ENCODE data around the gene SASH1. TPM values are rescaled to one million over a fixed set of nuclear protein-coding genes. Genes with fewer than 3 reads are reported as not detected.

SASH1 gene
- total RNA-seq, 1 experiment from 2014 or later, result 33.2 TPM

DNA sequence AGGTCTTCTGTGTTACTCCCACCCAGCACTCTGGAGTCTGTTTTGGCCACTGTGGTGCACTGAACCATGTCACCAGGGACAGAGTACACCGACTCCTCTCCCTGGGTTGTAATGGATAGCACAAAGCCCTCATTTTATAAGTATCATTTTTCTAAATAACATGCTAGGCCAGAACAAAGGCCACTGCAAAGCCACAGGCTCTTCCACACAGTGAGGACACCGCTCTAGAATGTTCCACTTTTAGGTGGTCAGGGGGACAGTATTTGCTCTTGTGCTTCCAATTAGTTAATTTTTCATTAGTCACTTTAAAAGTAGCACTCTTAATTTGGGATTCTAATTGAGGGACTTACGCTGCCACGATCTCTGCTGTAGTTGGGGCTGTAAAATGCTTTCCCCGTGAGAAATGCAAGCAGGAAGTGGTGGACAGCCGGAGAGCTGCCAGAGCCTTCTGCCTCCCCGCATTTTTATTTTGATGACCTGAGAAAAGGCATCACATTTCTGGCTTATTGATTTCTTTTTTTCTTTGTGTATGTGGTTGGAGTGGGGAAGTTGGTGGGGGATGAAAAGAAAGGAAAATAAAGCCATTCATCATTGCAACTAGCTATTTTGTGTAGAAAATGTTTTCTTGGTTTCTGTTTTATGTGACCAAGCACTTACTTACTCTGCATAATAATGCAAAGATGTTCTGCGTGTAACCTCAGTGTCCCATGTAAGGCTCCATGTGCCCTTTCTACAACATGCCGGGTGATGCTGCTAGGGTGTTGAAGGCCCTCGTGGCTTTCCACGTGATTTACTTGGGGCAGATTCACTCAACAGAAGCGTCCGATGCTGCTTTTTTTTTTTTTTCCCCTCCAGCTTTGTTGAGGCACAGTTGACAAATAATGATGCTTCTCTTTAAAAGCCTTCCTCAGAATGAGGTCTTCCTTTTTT is 195.9 kb downstream of the SASH1 start:
- Histone ChIP-seq H2AK5ac (ENCODE audit: insufficient read length, low read length) (no peak overlapping the region), H2BK20ac (ENCODE audit: low read depth, low read length, poor library complexity, severe bottlenecking) (no peak overlapping the region), H3K23me2 (ENCODE audit: insufficient read length, low read depth, low read length, poor library complexity, severe bottlenecking) (no peaks in the 10 kb centered on the region), H3K14ac (ENCODE audit: insufficient read depth, low read length) (no peak overlapping the region), H4K91ac (ENCODE audit: insufficient read length, low read depth, low read length) (no peak overlapping the region), H2BK12ac (ENCODE audit: insufficient read length, low read depth, low read length) (no peak overlapping the region), H3K27me3 (ENCODE audit: insufficient read depth, low read length) (no peaks in the 10 kb centered on the region), H3K56ac (ENCODE audit: insufficient read length, low read depth, low read length) (no peak overlapping the region), H3K18ac (ENCODE audit: insufficient read length, low read depth, low read length) (no peak overlapping the region), H3K4me1 (ENCODE audit: insufficient read depth, low read length) (no peaks in the 10 kb centered on the region), H3K4me2 (ENCODE audit: insufficient read depth, insufficient read length, low read length) (no peak overlapping the region), H3K79me2 (ENCODE audit: insufficient read depth, low read length) (no peaks in the 10 kb centered on the region), H3K9ac (ENCODE audit: extremely low read depth, insufficient read length, low read length) (no peak overlapping the region), H4K5ac (ENCODE audit: insufficient read length, low read depth, low read length) (no peak overlapping the region), H2BK15ac (ENCODE audit: low read depth, low read length) (no peak overlapping the region), H2BK120ac (ENCODE audit: low read depth, low read length, poor library complexity, severe bottlenecking) (no peak overlapping the region), H3K27ac (ENCODE audit: insufficient read length, low read depth, low read length) (no peak overlapping the region), H3K4ac (ENCODE audit: low read depth, low read length) (no peak overlapping the region), H3K79me1 (ENCODE audit: insufficient read depth, low read depth, low read length, poor library complexity, severe bottlenecking) (no peaks in the 10 kb centered on the region), H4K8ac (replicated peaks; ENCODE audit: insufficient read length, low read depth, low read length) (no peak overlapping the region), H4K20me1 (ENCODE audit: control insufficient read depth, insufficient read depth, insufficient read length) (peaks cover 3% of the 10 kb centered on the region), H3T11ph (ENCODE audit: low read length) (no peak overlapping the region), H3K23ac (ENCODE audit: insufficient read length, low read depth, low read length) (no peak overlapping the region), H2AFZ (ENCODE audit: low read length) (no peak overlapping the region), H3K9me3 (ENCODE audit: control insufficient read depth, low read depth, low read length) (no peaks in the 10 kb centered on the region), H2BK5ac (ENCODE audit: insufficient read length, low read length) (no peak overlapping the region)
- Mint-ChIP-seq H3K27ac (peak overlapping the region; percentile 33 to 77 (median 71); a peak in 5 of 7 replicates), H3K27me3 (ENCODE audit: low read depth) (no peaks in the 10 kb centered on the region), H3K4me1 (peaks cover 6 to 9% of the 10 kb centered on the region in 2 experiments; a peak in 3 of 4 replicates), H3K9me3 (no peaks in the 10 kb centered on the region), H3K36me3 (ENCODE audit: insufficient read depth in 1 of 3, low read depth in 3 of 3) (peaks cover 31 to 76% (median 66%) of the 10 kb centered on the region in 3 experiments), H3K4me3 (no peak overlapping the region)
- WGBS (ENCODE audit: extremely low coverage, insufficient read length, low lambda C conversion rate), result no CpG with 5 or more reads among the region's 13 CpGs
- no peak for DNase-seq
- TF ChIP-seq, protein P1, sequence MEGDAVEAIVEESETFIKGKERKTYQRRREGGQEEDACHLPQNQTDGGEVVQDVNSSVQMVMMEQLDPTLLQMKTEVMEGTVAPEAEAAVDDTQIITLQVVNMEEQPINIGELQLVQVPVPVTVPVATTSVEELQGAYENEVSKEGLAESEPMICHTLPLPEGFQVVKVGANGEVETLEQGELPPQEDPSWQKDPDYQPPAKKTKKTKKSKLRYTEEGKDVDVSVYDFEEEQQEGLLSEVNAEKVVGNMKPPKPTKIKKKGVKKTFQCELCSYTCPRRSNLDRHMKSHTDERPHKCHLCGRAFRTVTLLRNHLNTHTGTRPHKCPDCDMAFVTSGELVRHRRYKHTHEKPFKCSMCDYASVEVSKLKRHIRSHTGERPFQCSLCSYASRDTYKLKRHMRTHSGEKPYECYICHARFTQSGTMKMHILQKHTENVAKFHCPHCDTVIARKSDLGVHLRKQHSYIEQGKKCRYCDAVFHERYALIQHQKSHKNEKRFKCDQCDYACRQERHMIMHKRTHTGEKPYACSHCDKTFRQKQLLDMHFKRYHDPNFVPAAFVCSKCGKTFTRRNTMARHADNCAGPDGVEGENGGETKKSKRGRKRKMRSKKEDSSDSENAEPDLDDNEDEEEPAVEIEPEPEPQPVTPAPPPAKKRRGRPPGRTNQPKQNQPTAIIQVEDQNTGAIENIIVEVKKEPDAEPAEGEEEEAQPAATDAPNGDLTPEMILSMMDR (conservative IDR thresholded peaks at IDR 0.05), result no peak
